Brain microvascular endothelial cell (primary cell): Measurements from ENCODE around the gene HBG2.

Experiments
- DNase-seq: peaks from one replicate; pipeline ENCODE4 v3.0.0-alpha.2; 2020
- H3K27ac ChIP-seq: fragments of 250-450 bp; sonication (Bioruptor Pico); 2 replicates; pipeline ENCODE4 v1.5.1; 2020; ENCODE audit warnings: mild to moderate bottlenecking, moderate library complexity
- H3K27me3 ChIP-seq: fragments of 250-450 bp; sonication (Bioruptor Pico); replicated peaks from 2 replicates; pipeline ENCODE4 v1.5.1; 2020; ENCODE audit warnings: mild to moderate bottlenecking
- H3K36me3 ChIP-seq: fragments of 250-450 bp; sonication (Bioruptor Pico); replicated peaks from 2 replicates; pipeline ENCODE4 v1.5.1; 2020; ENCODE audit warnings: mild to moderate bottlenecking
- H3K4me3 ChIP-seq: 2 replicates; pipeline ENCODE4 v1.5.1; 2011; ENCODE audit warnings: low read depth, mild to moderate bottlenecking, control low read depth, low read length, moderate library complexity
- CTCF ChIP-seq: IDR thresholded peaks from 2 replicates; pipeline ENCODE4 v1.5.1; 2011; ENCODE audit warnings: low read depth, mild to moderate bottlenecking, moderate library complexity, low read length, control low read depth, inconsistent platforms; ENCODE audit errors: missing control alignments
- in situ Hi-C: cut with HindIII; loops from 2 replicates; pipeline ENCODE4 v1.10.0; 2017; ENCODE audit warnings: low sequenced_read_pairs, low pct_ligation_motif_present

Gene HBG2

GRCh38 chr11:5224538-5225479, 29.8 kb downstream of the HBG2 start:
- Histone ChIP-seq H3K27ac (no peak overlapping the region), H3K27me3 (no peaks in the 10 kb centered on the region), H3K36me3 (no peaks in the 10 kb centered on the region), H3K4me3 (no peak overlapping the region)
- DNase-seq, result no peak
- in situ Hi-C loops, result no loop called here
- TF ChIP-seq CTCF, result no peak

GRCh38 chr11:5223686-5224085, 30.9 kb downstream of the HBG2 start:
- TF ChIP-seq CTCF, result no peak

GRCh38 chr11:5223146-5223545, 31.4 kb downstream of the HBG2 start:
- in situ Hi-C loops, result no loop called here
- no peak for TF ChIP-seq CTCF

More at GRCh38 chr11:5223686-5224085, 30.9 kb downstream of the HBG2 start:
- in situ Hi-C loops, result no loop called here
- Histone ChIP-seq H3K27ac (no peak overlapping the region), H3K27me3 (no peaks in the 10 kb centered on the region), H3K36me3 (no peaks in the 10 kb centered on the region), H3K4me3 (no peak overlapping the region)
- DNase-seq, result no peak

GRCh38 chr11:5210376-5210885, 44.1 kb downstream of the HBG2 start:
- no peak overlapping the region for H3K27ac ChIP-seq
- in situ Hi-C loops, result no loop called here
- no peak overlapping the region for H3K4me3 ChIP-seq
- no peak for DNase-seq
- H3K36me3 ChIP-seq, result no peaks in the 10 kb centered on the region
- TF ChIP-seq CTCF, result no peak
- no peaks in the 10 kb centered on the region for H3K27me3 ChIP-seq

More at GRCh38 chr11:5223146-5223545, 31.4 kb downstream of the HBG2 start:
- Histone ChIP-seq H3K4me3 (no peak overlapping the region), H3K27me3 (no peaks in the 10 kb centered on the region), H3K36me3 (no peaks in the 10 kb centered on the region), H3K27ac (no peak overlapping the region)
- DNase-seq, result no peak

GRCh38 chr11:5204787-5205186, 49.8 kb downstream of the HBG2 start:
- DNase-seq, result peak; percentile 69
- in situ Hi-C loops, result no loop called here
- Histone ChIP-seq H3K27ac (no peak overlapping the region), H3K27me3 (no peaks in the 10 kb centered on the region), H3K36me3 (no peaks in the 10 kb centered on the region), H3K4me3 (no peak overlapping the region)
- peak; percentile 62 for TF ChIP-seq CTCF
